Fibroblast of villous mesenchyme (primary cell): ENCODE measurements around the gene TRIM42. TPM values are rescaled to one million over a fixed set of nuclear protein-coding genes. Genes with fewer than 3 reads are reported as not detected.

ENCODE experiments used
- DNase-seq: peaks from one replicate; pipeline ENCODE4 v3.0.0-alpha.2; 2010; ENCODE audit warnings: low read depth
- H3K4me3 ChIP-seq: 2 replicates; pipeline ENCODE4 v1.5.1; 2011; ENCODE audit warnings: low read depth, mild to moderate bottlenecking, low read length
- total RNA-seq: library from RNA; depleted of rRNA; stranded (reverse); fragments of >200 nt; gene quantifications from 2 replicates; pipeline ENCODE4 v1.2.3, GENCODE V29; 2012
- TF ChIP-seq, protein P1 (sequence below): IDR thresholded peaks from 2 replicates; pipeline ENCODE4 v1.5.1; 2012; ENCODE audit warnings: low read depth, mild to moderate bottlenecking, low read length; ENCODE audit not compliant: insufficient read depth

Gene TRIM42
- total RNA-seq, 1 donor: not detected

DNA sequence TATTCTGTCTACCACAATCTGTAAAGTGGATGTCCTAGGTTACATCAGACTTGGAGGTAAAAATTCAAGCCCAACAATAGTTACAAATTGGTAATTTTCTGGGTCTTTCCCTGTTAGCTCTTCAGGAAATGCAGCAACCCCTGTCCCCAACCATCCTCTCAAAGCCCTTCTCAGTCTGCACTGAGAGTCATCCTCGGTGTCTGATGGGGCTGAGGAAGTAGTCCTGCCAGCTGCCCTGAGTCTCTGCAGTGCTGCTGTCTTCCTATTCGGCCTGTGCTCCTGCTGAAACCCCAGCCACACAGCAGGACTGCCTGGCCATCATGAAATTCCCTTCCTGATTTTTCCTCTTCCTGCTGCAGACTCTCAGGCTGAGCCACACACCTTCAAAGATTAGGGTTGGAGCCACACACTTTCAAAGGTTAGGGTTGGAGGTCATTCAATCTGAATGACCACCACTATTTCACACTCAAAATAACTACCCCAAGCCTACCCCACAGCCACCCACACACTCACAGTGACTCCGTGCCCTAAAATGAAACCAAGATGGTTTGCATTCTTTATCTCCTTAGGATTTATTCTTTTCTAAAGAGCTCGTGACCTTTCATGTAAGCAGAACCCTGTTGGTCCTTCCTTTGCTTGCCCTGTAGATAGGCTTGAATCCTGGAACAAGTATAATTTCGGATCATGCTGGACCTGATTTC is 17.6 kb downstream of the TRIM42 start:
- TF ChIP-seq, protein P1, sequence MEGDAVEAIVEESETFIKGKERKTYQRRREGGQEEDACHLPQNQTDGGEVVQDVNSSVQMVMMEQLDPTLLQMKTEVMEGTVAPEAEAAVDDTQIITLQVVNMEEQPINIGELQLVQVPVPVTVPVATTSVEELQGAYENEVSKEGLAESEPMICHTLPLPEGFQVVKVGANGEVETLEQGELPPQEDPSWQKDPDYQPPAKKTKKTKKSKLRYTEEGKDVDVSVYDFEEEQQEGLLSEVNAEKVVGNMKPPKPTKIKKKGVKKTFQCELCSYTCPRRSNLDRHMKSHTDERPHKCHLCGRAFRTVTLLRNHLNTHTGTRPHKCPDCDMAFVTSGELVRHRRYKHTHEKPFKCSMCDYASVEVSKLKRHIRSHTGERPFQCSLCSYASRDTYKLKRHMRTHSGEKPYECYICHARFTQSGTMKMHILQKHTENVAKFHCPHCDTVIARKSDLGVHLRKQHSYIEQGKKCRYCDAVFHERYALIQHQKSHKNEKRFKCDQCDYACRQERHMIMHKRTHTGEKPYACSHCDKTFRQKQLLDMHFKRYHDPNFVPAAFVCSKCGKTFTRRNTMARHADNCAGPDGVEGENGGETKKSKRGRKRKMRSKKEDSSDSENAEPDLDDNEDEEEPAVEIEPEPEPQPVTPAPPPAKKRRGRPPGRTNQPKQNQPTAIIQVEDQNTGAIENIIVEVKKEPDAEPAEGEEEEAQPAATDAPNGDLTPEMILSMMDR: no peak
- DNase-seq: peak; percentile 5

DNA sequence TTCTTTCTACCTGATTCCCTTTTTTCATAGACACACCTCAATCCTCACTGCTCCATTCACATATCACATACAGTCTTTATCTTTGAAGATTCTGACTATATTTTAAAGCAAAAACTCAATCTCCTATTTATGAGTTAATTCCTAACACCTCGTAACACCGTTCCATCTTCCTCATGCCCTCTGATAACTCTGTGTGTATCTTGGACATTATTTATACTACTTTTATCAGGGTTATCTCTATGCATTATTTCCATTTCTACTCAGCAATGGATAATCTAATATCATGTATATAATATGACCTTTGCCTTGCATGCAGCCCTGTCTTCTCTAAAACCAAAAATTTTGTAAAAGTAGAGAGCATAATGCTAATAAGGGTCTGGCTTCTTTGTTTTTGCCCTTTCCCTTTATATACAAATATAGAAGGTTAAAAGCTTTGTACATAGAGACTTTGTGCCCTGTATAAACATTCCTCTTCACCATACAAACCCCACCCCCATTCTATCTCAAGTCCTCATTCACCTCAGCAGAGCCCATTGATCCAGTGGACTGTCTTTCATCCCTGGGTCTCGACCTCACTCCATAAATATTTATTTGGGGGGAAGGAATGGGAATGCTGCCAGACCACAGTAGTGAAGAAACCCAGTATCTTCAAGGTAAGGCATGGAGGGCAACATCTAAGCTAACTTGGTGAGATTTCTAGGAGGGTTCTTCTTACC is 21.8 kb downstream of the TRIM42 start:
- TF ChIP-seq, protein P1: no peak
- no peak overlapping the region for H3K4me3 ChIP-seq
- DNase-seq: no peak

More for the DNA sequence above, 17.6 kb downstream of the TRIM42 start:
- no peak overlapping the region for H3K4me3 ChIP-seq

DNA sequence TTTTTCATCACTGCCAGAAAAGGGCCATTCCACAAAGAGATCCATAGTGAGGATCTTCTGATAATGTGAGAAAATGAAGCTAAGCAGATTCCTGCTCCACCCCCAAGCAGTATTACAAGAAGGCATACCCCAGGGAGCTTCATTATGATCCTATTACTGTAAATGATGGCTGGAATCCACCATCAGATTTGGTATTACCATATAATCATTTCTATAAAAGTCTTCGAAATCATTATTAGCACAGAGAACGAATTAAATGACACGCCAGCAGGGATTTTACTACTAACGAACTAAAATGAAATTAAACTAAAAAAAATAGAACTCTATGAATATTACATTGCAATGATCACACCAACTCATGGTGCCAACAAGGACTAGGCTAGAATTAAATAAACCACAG is 24.4 kb downstream of the TRIM42 start:
- TF ChIP-seq, protein P1: no peak
- no peak overlapping the region for H3K4me3 ChIP-seq
- no peak for DNase-seq

DNA sequence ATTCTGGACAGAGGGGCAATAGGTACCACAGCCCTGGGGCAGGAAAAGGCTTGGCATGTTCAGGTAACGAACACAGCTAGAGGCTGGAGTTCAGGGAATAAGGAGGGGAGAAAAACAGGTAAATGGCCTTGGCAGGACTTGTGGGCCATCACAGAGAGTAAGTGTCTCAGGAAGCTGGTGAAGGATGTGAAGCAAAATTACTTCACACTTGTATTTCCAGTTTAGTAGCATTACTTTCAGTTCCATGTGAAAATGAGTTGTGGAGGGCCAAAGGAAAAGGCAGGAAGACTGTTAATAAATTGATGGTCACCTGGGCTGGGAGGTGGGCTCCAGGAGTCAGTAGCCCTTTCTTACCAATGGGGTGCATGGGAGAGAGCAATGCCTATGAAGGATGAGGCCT is 25.6 kb downstream of the TRIM42 start:
- TF ChIP-seq, protein P1: no peak
- no peak overlapping the region for H3K4me3 ChIP-seq
- no peak for DNase-seq

DNA sequence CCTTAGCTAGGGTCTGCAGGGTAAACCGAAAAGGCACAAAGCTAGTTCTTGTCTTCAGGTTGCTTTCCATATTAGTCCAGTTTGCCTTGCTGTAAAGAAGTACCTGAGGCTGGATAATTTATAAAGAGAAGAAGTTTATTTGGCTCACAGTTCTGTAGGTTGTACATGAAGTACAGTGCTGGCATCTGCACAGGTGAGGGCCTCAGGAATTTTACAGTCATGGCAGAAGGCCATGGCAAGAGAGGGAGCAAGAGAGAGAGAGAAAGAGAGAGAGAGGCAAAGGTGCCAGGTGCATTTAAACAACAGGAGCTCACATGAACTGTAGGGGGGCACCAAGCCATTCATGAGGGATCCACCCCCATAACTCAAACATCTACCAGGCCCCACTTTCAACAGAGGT is 26.9 kb downstream of the TRIM42 start:
- TF ChIP-seq, protein P1: no peak
- no peak overlapping the region for H3K4me3 ChIP-seq
- DNase-seq: no peak

DNA sequence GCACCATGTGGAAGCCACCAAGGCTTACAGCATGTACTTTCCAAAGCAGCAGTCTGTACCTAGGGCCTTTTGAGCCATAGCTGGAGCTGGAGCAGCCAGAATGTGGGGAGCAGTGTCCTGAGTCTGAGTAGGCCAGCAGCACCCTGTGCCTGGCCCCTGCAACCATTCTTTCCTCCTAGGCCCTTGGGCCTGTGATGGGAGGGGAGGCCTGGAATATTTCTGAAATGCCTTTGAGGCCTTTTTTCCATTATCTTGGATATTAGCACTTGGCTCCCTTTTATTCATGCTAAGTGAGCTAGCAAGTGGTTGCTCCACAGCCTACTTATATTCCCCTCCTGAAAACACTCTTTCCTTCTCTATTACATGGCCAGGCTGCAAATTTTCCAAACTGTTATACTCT is 28.1 kb downstream of the TRIM42 start:
- TF ChIP-seq, protein P1: no peak
- DNase-seq: no peak
- H3K4me3 ChIP-seq: no peak overlapping the region
